A673 (cell line): ENCODE data around the gene BOK.

Experiments
- EZH2 ChIP-seq: fragments of 200-600 bp; sonication (generic); IDR thresholded peaks from 2 replicates; pipeline ENCODE4 v1.6.1; 2017; ENCODE audit warnings: borderline replicate concordance, low read depth, mild to moderate bottlenecking, mixed read lengths, antibody characterized with exemption, low read length; ENCODE audit not compliant: poor library complexity, severe bottlenecking
- TF ChIP-seq, protein P1 (sequence below): fragments of 300-800, 200-600 bp; sonication (generic); conservative IDR thresholded peaks from 2 replicates; pipeline ENCODE4 v1.5.1; 2017; ENCODE audit warnings: low read depth, mild to moderate bottlenecking, antibody characterized with exemption, low read length, moderate library complexity, mixed read lengths

DNA sequence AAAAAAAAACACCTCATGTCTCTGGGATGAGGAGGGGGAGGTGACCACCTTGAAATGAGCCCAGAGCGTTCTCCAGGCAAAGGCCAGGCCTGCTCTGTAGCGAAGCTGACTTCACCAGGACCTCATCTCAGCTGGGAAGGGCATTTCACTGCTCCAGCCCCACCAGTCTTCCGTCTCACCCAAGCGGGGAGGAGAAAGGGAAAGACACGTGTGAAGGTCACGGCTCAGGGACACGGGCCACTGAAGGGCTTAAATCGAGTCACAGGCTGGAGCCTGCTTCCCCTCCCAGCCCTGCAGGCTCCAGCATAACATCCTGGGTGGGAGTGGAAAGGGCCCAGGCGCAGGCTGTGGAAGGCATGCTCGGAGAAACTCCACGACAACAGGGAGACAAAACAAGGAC lies 60.3 kb downstream of the BOK start:
- TF ChIP-seq, protein P1, sequence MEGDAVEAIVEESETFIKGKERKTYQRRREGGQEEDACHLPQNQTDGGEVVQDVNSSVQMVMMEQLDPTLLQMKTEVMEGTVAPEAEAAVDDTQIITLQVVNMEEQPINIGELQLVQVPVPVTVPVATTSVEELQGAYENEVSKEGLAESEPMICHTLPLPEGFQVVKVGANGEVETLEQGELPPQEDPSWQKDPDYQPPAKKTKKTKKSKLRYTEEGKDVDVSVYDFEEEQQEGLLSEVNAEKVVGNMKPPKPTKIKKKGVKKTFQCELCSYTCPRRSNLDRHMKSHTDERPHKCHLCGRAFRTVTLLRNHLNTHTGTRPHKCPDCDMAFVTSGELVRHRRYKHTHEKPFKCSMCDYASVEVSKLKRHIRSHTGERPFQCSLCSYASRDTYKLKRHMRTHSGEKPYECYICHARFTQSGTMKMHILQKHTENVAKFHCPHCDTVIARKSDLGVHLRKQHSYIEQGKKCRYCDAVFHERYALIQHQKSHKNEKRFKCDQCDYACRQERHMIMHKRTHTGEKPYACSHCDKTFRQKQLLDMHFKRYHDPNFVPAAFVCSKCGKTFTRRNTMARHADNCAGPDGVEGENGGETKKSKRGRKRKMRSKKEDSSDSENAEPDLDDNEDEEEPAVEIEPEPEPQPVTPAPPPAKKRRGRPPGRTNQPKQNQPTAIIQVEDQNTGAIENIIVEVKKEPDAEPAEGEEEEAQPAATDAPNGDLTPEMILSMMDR = no peak
- no peak for TF ChIP-seq EZH2
